Fibroblast of mammary gland (primary cell): ENCODE results near the gene FOXA3.

Experiments used
- DNase-seq: peaks from one replicate; pipeline ENCODE4 v3.0.0-alpha.2; 2010; ENCODE audit warnings: low read depth
- H3K4me3 ChIP-seq: 2 replicates; pipeline ENCODE4 v1.5.1; 2011; ENCODE audit warnings: low read depth, mild to moderate bottlenecking, low read length, moderate library complexity; ENCODE audit not compliant: control insufficient read depth
- CTCF ChIP-seq: conservative IDR thresholded peaks from 2 replicates; pipeline ENCODE4 v1.5.1; 2011; ENCODE audit warnings: low read depth, low read length, inconsistent platforms; ENCODE audit not compliant: control insufficient read depth, insufficient read depth

Gene FOXA3

GRCh38 chr19:45827459-45828093 lies 36.5 kb upstream of the FOXA3 start:
- no peak for TF ChIP-seq CTCF
- no peak for DNase-seq
- H3K4me3 ChIP-seq, result no peak overlapping the region

- DNase-seq, result no peak
- no peak overlapping the region for H3K4me3 ChIP-seq
- no peak for TF ChIP-seq CTCF
These were observed 35.6 kb upstream of the FOXA3 start for GRCh38 chr19:45828523-45828922.

GRCh38 chr19:45828945-45829344 lies 35.2 kb upstream of the FOXA3 start:
- no peak for TF ChIP-seq CTCF
- no peak for DNase-seq
- no peak overlapping the region for H3K4me3 ChIP-seq

GRCh38 chr19:45834970-45835369 lies 29.2 kb upstream of the FOXA3 start:
- TF ChIP-seq CTCF, result no peak
- no peak for DNase-seq
- H3K4me3 ChIP-seq, result no peak overlapping the region

GRCh38 chr19:45842198-45842597 lies 21.9 kb upstream of the FOXA3 start:
- TF ChIP-seq CTCF, result no peak
- no peak for DNase-seq
- no peak overlapping the region for H3K4me3 ChIP-seq

- no peak overlapping the region for H3K4me3 ChIP-seq
- DNase-seq, result no peak
- no peak for TF ChIP-seq CTCF
These were observed 16.5 kb upstream of the FOXA3 start for GRCh38 chr19:45847663-45848062.

GRCh38 chr19:45848922-45849321 lies 15.2 kb upstream of the FOXA3 start:
- TF ChIP-seq CTCF, result peak; percentile 36
- no peak overlapping the region for H3K4me3 ChIP-seq
- peak; percentile 6 for DNase-seq
